IMR-90 (cell line): ENCODE results near the gene RAB30. TPM values are rescaled to one million over a fixed set of nuclear protein-coding genes. Genes with fewer than 3 reads are reported as not detected.

Experiments
- ATAC-seq: fragments of 200-7000 bp; cut with Tn5 transposase; 2 replicates; pipeline ENCODE4 v1.9.1; 2020; ENCODE audit warnings: low read depth, mild to moderate bottlenecking, moderate library complexity
- BruUV-seq: library from RNA; stranded (reverse); fragments of 400-500 nt; replicated peaks from 2 replicates; lab custom pipeline; 2021; lab: Mats Ljungman, UMichigan
- CTCF ChIA-PET: fragments of 300-600 bp; formaldehyde crosslinking; extraction: SDS; loops from one replicate; lab custom pipeline; 2021; ENCODE audit warnings: antibody characterized with exemption; lab: Yijun Ruan, JAX
- POLR2A ChIA-PET: fragments of 300-600 bp; sonication (Branson Sonifier 250); formaldehyde crosslinking; loops from one replicate; lab custom pipeline; 2022; ENCODE audit warnings: antibody characterized with exemption; ENCODE audit not compliant: unreplicated experiment; lab: Charles Lee
- DNase-seq: peaks from one replicate; pipeline ENCODE4 v3.0.0; 2013
- H2AFZ ChIP-seq: replicated peaks from 2 replicates; pipeline ENCODE3; 2013; ENCODE audit warnings: low read length, mild to moderate bottlenecking; ENCODE audit not compliant: poor library complexity
- H2AK5ac ChIP-seq: 2 replicates; pipeline ENCODE4 v1.6.1; 2013; ENCODE audit warnings: low read depth, low read length, inconsistent platforms
- H2AK9ac ChIP-seq: replicated peaks from 2 replicates; pipeline ENCODE3; 2013; ENCODE audit warnings: mild to moderate bottlenecking, low read depth, low read length, moderate library complexity; ENCODE audit not compliant: poor library complexity
- H2BK120ac ChIP-seq: 2 replicates; pipeline ENCODE4 v1.6.1; 2013; ENCODE audit warnings: low read depth, low read length, inconsistent platforms
- H2BK15ac ChIP-seq: 3 replicates; pipeline ENCODE4 v1.6.1; 2013; ENCODE audit warnings: low read depth, low read length, inconsistent platforms
- H2BK20ac ChIP-seq: 2 replicates; pipeline ENCODE4 v1.6.1; 2013; ENCODE audit warnings: low read depth, mild to moderate bottlenecking, inconsistent platforms, low read length, moderate library complexity
- H2BK5ac ChIP-seq: 2 replicates; pipeline ENCODE4 v1.6.1; 2013; ENCODE audit warnings: mild to moderate bottlenecking, low read depth, low read length, inconsistent platforms; ENCODE audit not compliant: poor library complexity, severe bottlenecking
- H3K14ac ChIP-seq: replicated peaks from 2 replicates; pipeline ENCODE4 v1.6.1; 2013; ENCODE audit warnings: low read depth, low read length, inconsistent platforms
- H3K18ac ChIP-seq: 2 replicates; pipeline ENCODE4 v1.6.1; 2013; ENCODE audit warnings: low read depth, low read length, control low read depth
- H3K23ac ChIP-seq: 2 replicates; pipeline ENCODE4 v1.6.1; 2013; ENCODE audit warnings: low read depth, low read length, inconsistent platforms
- H3K27ac ChIP-seq: 2 replicates; pipeline ENCODE4 v1.5.1; 2013; ENCODE audit warnings: mild to moderate bottlenecking, control low read depth, low read length; ENCODE audit not compliant: insufficient read depth
- H3K27me3 ChIP-seq: 2 replicates; pipeline ENCODE4 v1.6.1; 2013; ENCODE audit warnings: low read length; ENCODE audit not compliant: control insufficient read depth, insufficient read depth
- H3K36me3 ChIP-seq: 2 replicates; pipeline ENCODE4 v1.6.1; 2013; ENCODE audit warnings: low read length, mixed read lengths; ENCODE audit not compliant: control insufficient read depth, insufficient read depth
- H3K4ac ChIP-seq: 2 replicates; pipeline ENCODE4 v1.6.1; 2013; ENCODE audit warnings: low read depth, low read length, inconsistent platforms
- H3K4me1 ChIP-seq: 2 replicates; pipeline ENCODE4 v1.6.1; 2013; ENCODE audit warnings: low read length, mixed read lengths; ENCODE audit not compliant: control insufficient read depth, insufficient read depth
- H3K4me2 ChIP-seq: 2 replicates; pipeline ENCODE4 v1.6.1; 2013; ENCODE audit warnings: low read depth, mild to moderate bottlenecking, control low read depth, low read length, moderate library complexity
- H3K4me3 ChIP-seq: 2 replicates; pipeline ENCODE4 v1.5.1; 2013; ENCODE audit warnings: low read depth, mild to moderate bottlenecking, control low read depth, low read length, moderate library complexity; ENCODE audit not compliant: insufficient read depth
- H3K56ac ChIP-seq: 2 replicates; pipeline ENCODE4 v1.6.1; 2013; ENCODE audit warnings: low read length, inconsistent platforms; ENCODE audit not compliant: insufficient read depth; ENCODE audit errors: extremely low read depth
- H3K79me1 ChIP-seq, 2 experiments: 2 replicates each; pipeline ENCODE4 v1.6.1; 2013; ENCODE audit warnings: low read length in 2 of 2, inconsistent platforms in 1 of 2, low read depth in 1 of 2
- H3K9ac ChIP-seq: 2 replicates; pipeline ENCODE4 v1.6.1; 2013; ENCODE audit warnings: low read depth, low read length, control low read depth
- H3K9me1 ChIP-seq: 2 replicates; pipeline ENCODE4 v1.6.1; 2013; ENCODE audit warnings: low read length, inconsistent platforms; ENCODE audit not compliant: insufficient read depth
- H3K9me3 ChIP-seq: 2 replicates; pipeline ENCODE4 v1.6.1; 2013; ENCODE audit warnings: low read length; ENCODE audit not compliant: control insufficient read depth, insufficient read depth
- H4K20me1 ChIP-seq: 2 replicates; pipeline ENCODE4 v1.6.1; 2013; ENCODE audit warnings: low read length, inconsistent platforms; ENCODE audit not compliant: insufficient read depth
- H4K5ac ChIP-seq: 2 replicates; pipeline ENCODE4 v1.6.1; 2013; ENCODE audit warnings: mild to moderate bottlenecking, low read depth, low read length, control low read depth
- H4K8ac ChIP-seq, 2 experiments: 2 replicates each; pipeline ENCODE4 v1.6.1; 2013; ENCODE audit warnings: low read depth in 2 of 2, low read length in 2 of 2, control low read depth in 1 of 2, inconsistent platforms in 1 of 2
- H4K91ac ChIP-seq: 2 replicates; pipeline ENCODE4 v1.6.1; 2013; ENCODE audit warnings: low read depth, low read length, inconsistent platforms; ENCODE audit not compliant: insufficient read depth
- BHLHE40 ChIP-seq: fragments of 150-350 bp; IDR thresholded peaks from 2 replicates; pipeline ENCODE4 v1.6.1; 2016; ENCODE audit warnings: mild to moderate bottlenecking, low read depth, low read length
- CEBPB ChIP-seq: IDR thresholded peaks from 2 replicates; pipeline ENCODE4 v1.6.1; 2012; ENCODE audit warnings: low read depth, low read length, improper control_type of control experiment
- CHD1 ChIP-seq: IDR thresholded peaks from 2 replicates; pipeline ENCODE4 v1.6.1; 2012; ENCODE audit warnings: low read depth, low read length, improper control_type of control experiment
- ELK1 ChIP-seq: fragments of 150-350 bp; IDR thresholded peaks from 2 replicates; pipeline ENCODE4 v1.6.1; 2016; ENCODE audit warnings: low read depth, mild to moderate bottlenecking, low read length, moderate library complexity, borderline replicate concordance
- MAZ ChIP-seq: IDR thresholded peaks from 2 replicates; pipeline ENCODE4 v1.6.1; 2012; ENCODE audit warnings: low read depth, mild to moderate bottlenecking, low read length, improper control_type of control experiment, moderate library complexity, borderline replicate concordance
- MXI1 ChIP-seq: IDR thresholded peaks from 2 replicates; pipeline ENCODE4 v1.6.1; 2012; ENCODE audit warnings: low read depth, mild to moderate bottlenecking, low read length, moderate library complexity, borderline replicate concordance
- NFE2L2 ChIP-seq: fragments of 150-350 bp; IDR thresholded peaks from 2 replicates; pipeline ENCODE4 v1.6.1; 2016; ENCODE audit warnings: low read depth, mild to moderate bottlenecking, low read length
- RAD21 ChIP-seq: IDR thresholded peaks from 2 replicates; pipeline ENCODE4 v1.6.1; 2012; ENCODE audit warnings: low read length, improper control_type of control experiment
- RCOR1 ChIP-seq: IDR thresholded peaks from 2 replicates; pipeline ENCODE4 v1.6.1; 2012; ENCODE audit warnings: mild to moderate bottlenecking, low read length, improper control_type of control experiment; ENCODE audit not compliant: insufficient replicate concordance
- RFX5 ChIP-seq: IDR thresholded peaks from 2 replicates; pipeline ENCODE4 v1.8.0; 2012; ENCODE audit warnings: low read depth, mild to moderate bottlenecking, low read length, moderate library complexity
- SMC3 ChIP-seq: fragments of 150-350 bp; IDR thresholded peaks from 2 replicates; pipeline ENCODE4 v1.6.1; 2016; ENCODE audit warnings: low read depth, mild to moderate bottlenecking, antibody characterized with exemption, low read length, moderate library complexity
- WGBS, 2 experiments: methylation state at CpG; one replicate each; pipeline versions ENCODE4 v1.1.5 to v1.1.7; 2013; ENCODE audit warnings: missing lambda C conversion rate in 2 of 2; ENCODE audit not compliant: insufficient read length in 1 of 2; ENCODE audit errors: extremely low coverage in 2 of 2; 5-methylcytosine and 5-hydroxymethylcytosine counted together
- dilution Hi-C: fragments of 300-500 bp; cut with HindIII; formaldehyde crosslinking; loops from one replicate; pipeline ENCODE4 v1.14.3; 2018; ENCODE audit warnings: low sequenced_read_pairs; ENCODE audit not compliant: unreplicated experiment
- in situ Hi-C: fragments of 300-500 bp; cut with MboI; formaldehyde crosslinking; loops from 3 replicates; pipeline ENCODE4 v1.14.3; 2019; ENCODE audit warnings: low sequenced_read_pairs, inconsistent platforms, mixed read lengths
- intact Hi-C: fragments of 100-400 bp; cut with micrococcal nuclease; formaldehyde crosslinking; loops from 2 replicates; pipeline ENCODE4 v1.10.0; 2022
- polyA plus RNA-seq, 3 experiments: library from polyadenylated mRNA; depleted of rRNA; stranded (reverse); fragments of >200 nt; gene quantifications; 2 replicates each; pipeline ENCODE4 v1.2.3, GENCODE V29; 2012; ENCODE audit warnings: low replicate concordance in 1 of 3
- total RNA-seq: library from RNA; depleted of rRNA; stranded (reverse); fragments of >200 nt; gene quantifications from 2 replicates; pipeline ENCODE4 v1.2.3, GENCODE V29; 2012
- TF ChIP-seq, protein P1 (sequence below): fragments of 150-350 bp; IDR thresholded peaks from 2 replicates; pipeline ENCODE4 v1.6.1; 2017; ENCODE audit warnings: mild to moderate bottlenecking, antibody characterized with exemption, low read length, low read depth
- TF ChIP-seq, protein P2 (sequence below): conservative IDR thresholded peaks from 2 replicates; pipeline ENCODE4 v1.5.1; 2012; ENCODE audit warnings: mild to moderate bottlenecking, low read depth, low read length, improper control_type of control experiment

The RAB30 gene
- total and polyA plus RNA-seq, 2 of the 4 experiments (the other 2 are of a cell fraction), result 7.2 to 25.6 TPM

DNA sequence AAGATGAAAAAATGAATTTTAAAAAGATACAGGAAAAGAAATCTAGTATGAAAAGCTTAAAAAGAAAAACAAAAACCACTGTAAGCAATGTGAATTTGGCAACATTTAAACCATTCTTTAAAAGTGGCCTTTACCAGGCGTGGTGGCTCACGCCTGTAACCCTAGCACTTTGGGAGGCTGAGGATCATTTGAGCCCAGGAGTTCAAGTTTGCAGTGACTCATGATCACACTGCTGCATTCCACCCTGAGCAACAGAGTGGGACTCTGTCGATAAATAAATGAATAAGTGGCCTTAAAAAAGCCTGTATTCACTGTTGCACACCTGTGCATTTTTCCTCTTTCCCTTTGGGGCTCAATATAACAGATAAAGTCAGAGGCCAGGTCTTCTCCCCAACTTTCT lies 69.2 kb downstream of the RAB30 start:
- H3K36me3 ChIP-seq, result no peaks in the 10 kb centered on the region
- no peak overlapping the region for H2BK120ac ChIP-seq
- TF ChIP-seq RAD21 (no peak), ELK1 (no peak), BHLHE40 (no peak), CEBPB (no peak), NFE2L2 (no peak), RCOR1 (no peak), SMC3 (no peak), CHD1 (no peak), MAZ (no peak), RFX5 (no peak), MXI1 (no peak)
- TF ChIP-seq, protein P1, sequence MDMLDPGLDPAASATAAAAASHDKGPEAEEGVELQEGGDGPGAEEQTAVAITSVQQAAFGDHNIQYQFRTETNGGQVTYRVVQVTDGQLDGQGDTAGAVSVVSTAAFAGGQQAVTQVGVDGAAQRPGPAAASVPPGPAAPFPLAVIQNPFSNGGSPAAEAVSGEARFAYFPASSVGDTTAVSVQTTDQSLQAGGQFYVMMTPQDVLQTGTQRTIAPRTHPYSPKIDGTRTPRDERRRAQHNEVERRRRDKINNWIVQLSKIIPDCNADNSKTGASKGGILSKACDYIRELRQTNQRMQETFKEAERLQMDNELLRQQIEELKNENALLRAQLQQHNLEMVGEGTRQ, result no peak
- TF ChIP-seq, protein P2, sequence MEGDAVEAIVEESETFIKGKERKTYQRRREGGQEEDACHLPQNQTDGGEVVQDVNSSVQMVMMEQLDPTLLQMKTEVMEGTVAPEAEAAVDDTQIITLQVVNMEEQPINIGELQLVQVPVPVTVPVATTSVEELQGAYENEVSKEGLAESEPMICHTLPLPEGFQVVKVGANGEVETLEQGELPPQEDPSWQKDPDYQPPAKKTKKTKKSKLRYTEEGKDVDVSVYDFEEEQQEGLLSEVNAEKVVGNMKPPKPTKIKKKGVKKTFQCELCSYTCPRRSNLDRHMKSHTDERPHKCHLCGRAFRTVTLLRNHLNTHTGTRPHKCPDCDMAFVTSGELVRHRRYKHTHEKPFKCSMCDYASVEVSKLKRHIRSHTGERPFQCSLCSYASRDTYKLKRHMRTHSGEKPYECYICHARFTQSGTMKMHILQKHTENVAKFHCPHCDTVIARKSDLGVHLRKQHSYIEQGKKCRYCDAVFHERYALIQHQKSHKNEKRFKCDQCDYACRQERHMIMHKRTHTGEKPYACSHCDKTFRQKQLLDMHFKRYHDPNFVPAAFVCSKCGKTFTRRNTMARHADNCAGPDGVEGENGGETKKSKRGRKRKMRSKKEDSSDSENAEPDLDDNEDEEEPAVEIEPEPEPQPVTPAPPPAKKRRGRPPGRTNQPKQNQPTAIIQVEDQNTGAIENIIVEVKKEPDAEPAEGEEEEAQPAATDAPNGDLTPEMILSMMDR, result no peak
- H4K8ac ChIP-seq, result no peak overlapping the region
- H3K18ac ChIP-seq, result no peak overlapping the region
- H4K5ac ChIP-seq, result no peak overlapping the region
- no peak overlapping the region for H3K9ac ChIP-seq
- H4K91ac ChIP-seq, result no peak overlapping the region
- no peak overlapping the region for H2BK5ac ChIP-seq
- intact Hi-C loops (no loop called here), dilution Hi-C loops (no loop called here), in situ Hi-C loops (no loop called here)
- no peak overlapping the region for H2AFZ ChIP-seq
- POLR2A ChIA-PET, result interaction anchor here (0.6 kb wide), 1 partner anchor 78 kb away, joined by 3 read pairs; no protein-coding TSS in a partner anchor
- CTCF ChIA-PET, result no interaction called here
- H2AK5ac ChIP-seq, result no peak overlapping the region
- no peak overlapping the region for H3K56ac ChIP-seq
- H3K4me1 ChIP-seq, result peaks cover 2% of the 10 kb centered on the region; the same call in 1 of the 2 replicates
- H3K4me2 ChIP-seq, result no peak overlapping the region
- ATAC-seq, result no peak
- H3K9me1 ChIP-seq, result 0 out of 2 replicates have a peak, but pooled peaks cover 4% of the 10 kb centered on the region
- H3K14ac ChIP-seq, result no peak overlapping the region
- no peaks in the 10 kb centered on the region for H3K27me3 ChIP-seq
- no peak overlapping the region for H3K4ac ChIP-seq
- H3K27ac ChIP-seq, result no peak overlapping the region
- H2BK15ac ChIP-seq, result no peak overlapping the region
- no peaks in the 10 kb centered on the region for H3K9me3 ChIP-seq
- no TSS peak for BruUV-seq
- H4K20me1 ChIP-seq, result peaks cover 6% of the 10 kb centered on the region
- no CpG with 5 or more reads among the region's 3 CpGs for WGBS, 2 experiments
- DNase-seq, result no peak
- H3K4me3 ChIP-seq, result no peak overlapping the region
- peaks cover 16 to 25% of the 10 kb centered on the region in 2 experiments for H3K79me1 ChIP-seq
- H2AK9ac ChIP-seq, result no peak overlapping the region
- H2BK20ac ChIP-seq, result no peak overlapping the region
- no peak overlapping the region for H3K23ac ChIP-seq
